CD4-positive, alpha-beta memory T cell (primary cell): Measurements from ENCODE around the gene CDC42BPB. TPM values are rescaled to one million over a fixed set of nuclear protein-coding genes. Genes with fewer than 3 reads are reported as not detected.
A peak's percentile ranks its signal among the peaks of the same experiment; 100 is the strongest.

ENCODE experiments used
- CTCF ChIA-PET: fragments of 350-600 bp; sonication (Branson Sonifier 250); formaldehyde crosslinking; loops from one replicate; lab custom pipeline; 2021; ENCODE audit warnings: inconsistent platforms; ENCODE audit not compliant: partially characterized antibody; lab: Charles Lee
- POLR2A ChIA-PET: fragments of 350-600 bp; sonication (Branson Sonifier 250); formaldehyde crosslinking; loops from one replicate; lab custom pipeline; 2021; ENCODE audit not compliant: partially characterized antibody; lab: Charles Lee
- DNase-seq, 5 donors: peaks; one replicate each; pipeline versions ENCODE4 v3.0.0 to v3.0.0-alpha.2; 2020 to 2022; ENCODE audit warnings: mixed read lengths in 1 of 5
- H3K27ac ChIP-seq: one replicate; pipeline ENCODE4 v1.7.0; 2013; ENCODE audit warnings: low read depth, low read length
- H3K27me3 ChIP-seq: 2 replicates; pipeline ENCODE4 v1.7.0; 2013; ENCODE audit warnings: mild to moderate bottlenecking, low read length, moderate library complexity; ENCODE audit not compliant: insufficient read depth
- H3K36me3 ChIP-seq: 2 replicates; pipeline ENCODE4 v1.7.0; 2013; ENCODE audit warnings: mild to moderate bottlenecking, low read length, moderate library complexity; ENCODE audit not compliant: insufficient read depth
- H3K4me1 ChIP-seq: 2 replicates; pipeline ENCODE4 v1.7.0; 2013; ENCODE audit warnings: mild to moderate bottlenecking, low read length, moderate library complexity; ENCODE audit not compliant: insufficient read depth
- H3K4me3 ChIP-seq, 2 donors: one replicate each; pipeline ENCODE4 v1.7.0; 2013; ENCODE audit warnings: low read length in 2 of 2, mild to moderate bottlenecking in 1 of 2
- H3K9me3 ChIP-seq, 2 donors: one replicate each; pipeline ENCODE4 v1.7.0; 2013; ENCODE audit warnings: low read length in 2 of 2, control low read depth in 1 of 2; ENCODE audit not compliant: control insufficient read depth in 1 of 2
- H3K27ac Mint-ChIP-seq, 7 donors: one replicate each; pipeline ENCODE4 v1.8.0; 2020 to 2021; ENCODE audit warnings: mixed read lengths in 7 of 7, mild to moderate bottlenecking in 6 of 7, inconsistent platforms in 3 of 7, moderate library complexity in 3 of 7
- H3K27me3 Mint-ChIP-seq, 2 donors: one replicate each; pipeline ENCODE4 v1.8.0; 2020 to 2021; ENCODE audit warnings: mixed read lengths in 2 of 2
- H3K36me3 Mint-ChIP-seq, 2 donors: one replicate each; pipeline ENCODE4 v1.8.0; 2020 to 2021; ENCODE audit warnings: mixed read lengths in 2 of 2, inconsistent platforms in 1 of 2, mild to moderate bottlenecking in 1 of 2
- H3K4me1 Mint-ChIP-seq, 4 donors: one replicate each; pipeline ENCODE4 v1.8.0; 2020 to 2021; ENCODE audit warnings: mixed read lengths in 4 of 4, mild to moderate bottlenecking in 1 of 4
- H3K4me3 Mint-ChIP-seq, 8 donors: one replicate each; pipeline ENCODE4 v1.8.0; 2020 to 2021; ENCODE audit warnings: mixed read lengths in 8 of 8, mild to moderate bottlenecking in 7 of 8, moderate library complexity in 6 of 8, inconsistent platforms in 3 of 8
- H3K9me3 Mint-ChIP-seq, 8 donors: one replicate each; pipeline ENCODE4 v1.8.0; 2020 to 2021; ENCODE audit warnings: mixed read lengths in 8 of 8, mild to moderate bottlenecking in 5 of 8, inconsistent platforms in 3 of 8, moderate library complexity in 1 of 8
- intact Hi-C: fragments of 100-400 bp; cut with micrococcal nuclease; formaldehyde crosslinking; loops from one replicate; pipeline ENCODE4 v1.15.1; 2023
- polyA plus RNA-seq, 2 donors: library from polyadenylated mRNA; unstranded; fragments of 300-500 nt; fragmentation: Illumina TruSeq; gene quantifications; one replicate each; pipeline ENCODE4 v1.2.3, GENCODE V29; 2021
- total RNA-seq, 2 experiments: library from RNA; stranded (reverse); gene quantifications; one replicate each; pipeline ENCODE4 v1.2.3, GENCODE V29; 2021

Gene CDC42BPB
- total and polyA plus RNA-seq, 4 experiments from 2014 or later = 0.02 to 8.4 (median 4.1) TPM

DNA sequence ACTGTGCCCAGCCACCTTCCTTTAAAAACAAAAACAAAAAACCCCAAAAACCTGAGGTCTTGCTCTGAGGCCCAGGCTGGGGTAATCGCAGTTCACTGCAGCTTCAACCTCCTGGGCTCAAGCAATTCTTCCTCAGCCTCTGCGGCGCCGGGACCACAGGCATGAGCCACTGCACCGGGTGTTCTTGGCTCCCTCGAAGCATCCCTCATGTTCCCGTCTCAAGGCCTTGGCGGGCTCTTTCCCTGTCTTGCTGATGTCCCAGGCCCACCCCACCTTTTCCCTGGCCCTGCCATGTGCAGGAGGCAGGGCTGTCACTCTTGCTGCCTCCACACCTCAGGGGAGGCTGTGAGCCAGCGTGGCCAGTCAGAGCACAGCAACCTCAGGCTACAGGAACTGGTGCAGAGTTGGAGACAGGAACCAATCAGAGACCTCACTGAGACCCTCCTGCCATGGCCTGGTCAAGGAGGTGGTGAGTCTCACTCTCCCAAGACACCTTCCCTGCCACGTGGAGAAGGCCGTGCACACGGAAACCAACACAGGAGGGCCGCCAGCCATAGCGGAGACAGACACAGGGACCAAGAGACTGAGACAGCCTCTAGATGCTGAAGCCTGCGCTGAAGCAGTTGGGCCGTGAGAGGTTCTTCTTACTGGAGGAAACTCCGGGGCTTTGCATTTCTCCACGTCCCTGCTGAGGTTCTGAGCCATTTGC, 140.8 kb downstream of the CDC42BPB start:
- Histone ChIP-seq H3K4me1 (no peaks in the 10 kb centered on the region), H3K27me3 (no peaks in the 10 kb centered on the region), H3K27ac (no peak overlapping the region), H3K9me3 (no peaks in the 10 kb centered on the region), H3K36me3 (no peaks in the 10 kb centered on the region), H3K4me3 (no peak overlapping the region)
- POLR2A ChIA-PET = no interaction called here
- no peaks in the 10 kb centered on the region for H3K9me3 Mint-ChIP-seq
- H3K27ac Mint-ChIP-seq = peak overlapping the region in 6 of 7 donors; percentile 39 to 87 (median 50)
- intact Hi-C loops = loop anchor here (5.0 kb wide), 1 partner anchor 394 kb away; no protein-coding TSS in a partner anchor
- H3K27me3 Mint-ChIP-seq = no peaks in the 10 kb centered on the region
- no peaks in the 10 kb centered on the region for H3K36me3 Mint-ChIP-seq
- DNase-seq = no peak
- CTCF ChIA-PET = interaction anchor here (2.6 to 3.2 kb wide), 3 partner anchors 143 to 222 kb away, joined by 15 to 26 read pairs (median 24); no protein-coding TSS in a partner anchor
- H3K4me1 Mint-ChIP-seq = peaks cover 0 to 1% (median 0%) of the 10 kb centered on the region in 4 donors
- H3K4me3 Mint-ChIP-seq = no peak overlapping the region

DNA sequence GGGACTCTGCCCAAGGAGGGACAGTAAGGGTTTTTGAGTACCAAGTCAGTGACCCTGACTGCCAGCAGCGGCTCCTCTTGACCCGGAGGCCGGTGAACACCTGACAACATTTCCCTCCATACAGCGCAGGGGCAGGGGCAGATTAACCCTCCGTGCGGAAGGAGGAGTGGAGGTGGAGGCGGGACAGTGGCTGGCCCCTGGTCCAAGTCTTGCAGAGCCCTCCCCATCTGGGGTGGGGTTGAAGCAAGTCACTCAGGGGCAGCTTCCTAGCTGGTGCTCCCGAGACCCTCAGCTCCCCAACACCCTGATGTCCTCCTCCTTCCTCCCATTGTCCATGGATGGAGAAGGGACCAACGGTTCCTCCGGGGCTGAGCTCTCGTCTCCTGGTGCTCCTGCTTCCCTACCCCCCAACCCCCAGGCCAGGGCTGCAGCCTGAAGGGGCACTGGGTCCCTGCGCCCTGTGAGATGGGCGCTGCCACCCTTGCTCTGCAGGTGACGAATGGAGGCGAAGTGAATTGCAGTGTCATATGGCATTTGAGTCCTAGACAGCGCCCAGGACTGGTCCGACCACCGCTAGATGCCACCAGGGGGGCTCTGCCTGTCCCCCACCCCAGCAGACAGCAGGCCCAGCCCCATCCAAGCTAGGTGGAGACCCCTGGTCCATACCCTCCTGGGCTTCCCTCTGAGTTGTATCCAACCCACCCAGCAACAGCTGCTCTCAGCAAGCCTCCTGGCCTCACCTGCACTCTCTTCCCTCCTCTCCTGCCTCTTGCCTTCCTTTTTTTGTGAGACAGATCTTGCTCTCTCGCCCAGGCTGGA, 141.8 kb downstream of the CDC42BPB start:
- no peaks in the 10 kb centered on the region for H3K4me1 ChIP-seq
- Mint-ChIP-seq H3K4me3 (no peak overlapping the region), H3K36me3 (peaks cover 0 to 7% of the 10 kb centered on the region in 2 donors), H3K9me3 (no peaks in the 10 kb centered on the region), H3K27me3 (no peaks in the 10 kb centered on the region), H3K27ac (peak overlapping the region in 1 of 7 donors; percentile 74), H3K4me1 (peaks cover 0 to 1% (median 0%) of the 10 kb centered on the region in 4 donors)
- CTCF ChIA-PET = interaction anchor here (2.6 kb wide), 1 partner anchor 221 kb away, joined by 24 read pairs; no protein-coding TSS in a partner anchor
- no peaks in the 10 kb centered on the region for H3K36me3 ChIP-seq
- POLR2A ChIA-PET = no interaction called here
- H3K27ac ChIP-seq = no peak overlapping the region
- DNase-seq = no peak
- H3K27me3 ChIP-seq = no peaks in the 10 kb centered on the region
- no peak overlapping the region for H3K4me3 ChIP-seq
- no peaks in the 10 kb centered on the region for H3K9me3 ChIP-seq
- intact Hi-C loops = loop anchor here (5.0 kb wide), 1 partner anchor 393 kb away; no protein-coding TSS in a partner anchor

DNA sequence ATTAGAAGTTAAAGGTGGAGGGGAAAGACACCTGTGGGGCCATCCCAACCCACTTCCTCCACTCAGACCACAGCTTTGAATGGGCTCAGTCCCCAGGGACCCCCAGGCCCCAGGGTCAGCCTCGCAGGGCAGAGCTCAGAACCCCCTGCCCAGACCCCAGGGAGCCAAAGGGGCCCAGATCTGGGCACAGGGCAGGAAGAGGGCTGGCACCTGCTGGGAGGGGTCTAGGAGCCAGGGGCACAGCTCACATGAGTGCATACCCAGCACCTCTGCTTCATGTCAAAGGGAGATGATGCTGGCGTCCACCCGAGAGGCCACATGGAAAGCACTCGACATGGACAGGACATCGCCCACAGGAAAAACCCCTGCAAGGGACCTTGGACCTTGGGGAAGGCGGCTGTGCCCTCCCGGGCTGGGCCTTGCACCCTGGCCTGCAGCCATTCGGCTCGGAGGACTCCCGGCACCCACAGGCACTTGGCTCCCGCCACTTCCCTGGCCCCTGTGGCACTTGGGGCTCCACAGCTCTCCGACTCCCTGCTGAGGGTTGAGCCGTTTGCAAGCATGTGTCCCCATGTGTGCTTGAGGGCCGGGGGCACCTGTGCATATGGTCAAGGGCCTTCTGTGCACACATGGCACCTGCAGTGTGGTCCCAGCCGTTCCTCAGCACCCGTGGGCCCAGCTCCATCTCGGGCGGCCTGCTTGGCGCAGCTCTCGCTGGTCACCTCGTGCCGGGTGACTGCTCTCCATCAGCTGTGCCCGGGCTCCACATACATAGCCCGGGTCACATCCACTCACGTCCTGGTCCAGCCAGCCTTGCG, 142.7 kb downstream of the CDC42BPB start:
- intact Hi-C loops = loop anchor here (5.0 kb wide), 1 partner anchor 392 kb away; no protein-coding TSS in a partner anchor
- Mint-ChIP-seq H3K36me3 (peaks cover 0 to 7% of the 10 kb centered on the region in 2 donors), H3K4me3 (no peak overlapping the region), H3K4me1 (peaks cover 0 to 1% (median 0%) of the 10 kb centered on the region in 4 donors), H3K27ac (no peak overlapping the region), H3K27me3 (no peaks in the 10 kb centered on the region), H3K9me3 (no peaks in the 10 kb centered on the region)
- no peak overlapping the region for H3K27ac ChIP-seq
- H3K4me3 ChIP-seq = no peak overlapping the region
- H3K4me1 ChIP-seq = no peaks in the 10 kb centered on the region
- no peak for DNase-seq
- POLR2A ChIA-PET = no interaction called here
- no peaks in the 10 kb centered on the region for H3K36me3 ChIP-seq
- CTCF ChIA-PET = interaction anchor here (2.6 kb wide), 1 partner anchor 220 kb away, joined by 24 read pairs; no protein-coding TSS in a partner anchor
- no peaks in the 10 kb centered on the region for H3K27me3 ChIP-seq
- no peaks in the 10 kb centered on the region for H3K9me3 ChIP-seq

DNA sequence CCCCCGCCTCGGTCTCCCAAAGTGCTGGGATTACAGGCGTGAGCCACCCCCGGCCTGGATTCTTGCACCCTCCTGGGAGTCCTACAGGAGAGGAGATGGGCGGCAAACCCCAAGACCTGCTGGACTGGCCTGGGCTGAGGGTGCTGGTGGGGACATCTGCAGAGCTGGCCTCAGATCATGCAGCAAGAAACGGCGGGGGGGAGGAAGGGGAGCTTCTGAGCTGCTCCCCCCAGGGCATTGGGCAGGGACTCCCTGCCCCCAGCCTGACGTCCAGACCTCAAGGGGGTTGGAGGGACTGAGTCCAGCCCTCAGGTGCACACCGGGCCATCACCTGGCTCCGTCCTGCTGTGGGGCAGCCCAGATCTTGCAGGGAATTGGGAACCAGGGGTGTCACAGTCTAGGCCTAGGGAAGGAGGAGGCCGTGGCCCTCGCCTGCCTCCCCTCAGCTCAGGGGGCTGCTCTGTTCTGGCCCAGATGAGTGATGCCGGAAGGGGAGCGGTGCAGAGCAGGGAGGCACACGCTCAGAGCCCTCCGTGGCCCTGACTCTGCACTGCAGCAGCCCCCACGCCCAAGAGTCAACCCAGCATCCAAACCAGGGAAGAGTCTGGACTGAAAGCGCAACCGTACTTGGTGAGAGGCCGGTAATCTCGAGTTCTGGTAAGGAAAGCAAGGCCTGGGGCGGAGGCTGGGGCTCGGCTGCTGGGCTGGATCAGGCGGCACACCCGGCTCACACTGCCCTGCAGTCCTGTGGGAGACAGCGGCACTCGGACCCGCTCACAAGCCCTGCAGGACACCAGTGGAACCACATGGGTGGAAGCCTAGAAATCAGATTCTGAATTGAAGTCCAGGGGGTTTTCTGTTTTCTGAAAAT, 143.8 kb downstream of the CDC42BPB start:
- CTCF ChIA-PET = interaction anchor here (2.6 kb wide), 1 partner anchor 219 kb away, joined by 24 read pairs; no protein-coding TSS in a partner anchor
- intact Hi-C loops = no loop called here
- no peak for DNase-seq
- Mint-ChIP-seq H3K9me3 (no peaks in the 10 kb centered on the region), H3K27me3 (no peaks in the 10 kb centered on the region), H3K4me1 (peaks cover 0 to 1% (median 0%) of the 10 kb centered on the region in 4 donors), H3K36me3 (peaks cover 0 to 8% of the 10 kb centered on the region in 2 donors), H3K27ac (peak overlapping the region in 2 of 7 donors; percentile 24 to 27), H3K4me3 (no peak overlapping the region)
- H3K36me3 ChIP-seq = no peaks in the 10 kb centered on the region
- no peak overlapping the region for H3K27ac ChIP-seq
- no peaks in the 10 kb centered on the region for H3K27me3 ChIP-seq
- no peaks in the 10 kb centered on the region for H3K4me1 ChIP-seq
- POLR2A ChIA-PET = no interaction called here
- H3K9me3 ChIP-seq = no peaks in the 10 kb centered on the region
- no peak overlapping the region for H3K4me3 ChIP-seq

DNA sequence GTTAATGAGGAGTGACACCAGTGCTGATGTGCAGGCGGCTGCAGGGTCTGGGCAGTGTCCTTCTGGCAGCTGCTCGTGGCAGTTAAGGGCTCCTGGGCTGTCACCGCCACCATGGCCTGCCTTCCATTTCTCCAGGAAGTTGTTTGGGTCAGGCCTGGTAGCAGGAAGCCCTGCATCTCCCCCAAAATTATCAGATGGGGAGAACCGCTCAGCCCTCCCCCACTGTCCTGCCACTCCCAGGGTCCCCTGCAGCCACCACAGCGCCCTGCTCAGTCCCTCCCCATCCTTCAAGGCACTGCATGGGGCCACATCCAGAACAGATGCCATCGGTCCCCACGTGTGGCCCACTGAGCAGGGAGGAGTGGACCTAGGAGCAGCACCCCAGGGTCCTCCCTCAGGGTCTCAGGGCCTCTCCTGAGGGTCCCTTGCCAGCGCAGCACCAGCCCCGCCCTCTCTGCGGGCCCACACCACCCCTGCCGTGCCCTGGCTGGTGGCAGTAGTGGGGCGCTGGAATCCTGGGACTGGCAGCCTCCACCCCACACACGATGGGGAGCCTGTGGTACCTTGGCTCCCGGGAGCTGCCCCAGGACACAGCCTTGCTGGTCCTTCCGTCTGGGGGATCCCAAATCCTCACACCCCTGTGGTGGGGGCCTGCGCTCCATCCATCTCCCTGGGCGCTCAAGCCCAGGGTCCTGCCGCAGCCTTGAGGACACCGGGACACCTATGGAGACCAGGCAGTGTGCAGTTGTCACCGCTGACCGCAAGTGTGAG, 145.2 kb downstream of the CDC42BPB start:
- CTCF ChIA-PET = no interaction called here
- POLR2A ChIA-PET = interaction anchor here (0.6 kb wide), 1 partner anchor 137 kb away, joined by 3 read pairs; no protein-coding TSS in a partner anchor
- peak overlapping the region in 1 of 7 donors; percentile 66 for H3K27ac Mint-ChIP-seq

DNA sequence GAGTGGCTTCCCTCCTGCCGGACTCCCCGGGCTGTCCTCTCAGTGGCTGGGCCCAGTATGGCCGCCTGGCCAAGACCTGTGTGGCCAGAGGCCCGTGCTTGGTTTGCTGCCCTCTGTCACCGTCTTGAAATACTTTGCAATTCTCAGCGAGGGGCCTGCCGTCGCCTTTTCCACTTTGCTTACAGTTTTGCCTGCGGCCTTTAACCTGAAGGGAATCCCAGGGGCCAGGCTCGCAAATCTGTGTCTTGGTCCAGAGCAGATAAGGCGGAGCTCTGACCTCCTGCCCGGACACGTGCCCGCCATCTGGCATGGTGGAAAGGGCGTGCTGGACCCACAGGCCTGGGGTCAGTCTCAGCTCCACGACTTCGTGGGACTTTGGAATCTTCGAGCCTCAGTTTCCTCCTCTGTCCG, 145.8 kb downstream of the CDC42BPB start:
- ChIA-PET POLR2A (no interaction called here), CTCF (no interaction called here)
- Mint-ChIP-seq H3K27me3 (no peaks in the 10 kb centered on the region), H3K9me3 (no peaks in the 10 kb centered on the region), H3K4me3 (no peak overlapping the region), H3K4me1 (peaks cover 0 to 1% (median 0%) of the 10 kb centered on the region in 4 donors), H3K36me3 (peaks cover 3 to 17% of the 10 kb centered on the region in 2 donors), H3K27ac (peak overlapping the region in 1 of 7 donors; percentile 51)
- Histone ChIP-seq H3K27me3 (no peaks in the 10 kb centered on the region), H3K4me1 (no peaks in the 10 kb centered on the region), H3K4me3 (no peak overlapping the region), H3K27ac (no peak overlapping the region), H3K9me3 (no peaks in the 10 kb centered on the region), H3K36me3 (no peaks in the 10 kb centered on the region)
- DNase-seq = no peak
- intact Hi-C loops = no loop called here

More for the DNA sequence above, 145.2 kb downstream of the CDC42BPB start:
- intact Hi-C loops = no loop called here
- Mint-ChIP-seq H3K36me3 (peaks cover 3 to 13% of the 10 kb centered on the region in 2 donors), H3K27me3 (no peaks in the 10 kb centered on the region), H3K9me3 (no peaks in the 10 kb centered on the region), H3K4me1 (peaks cover 0 to 1% (median 0%) of the 10 kb centered on the region in 4 donors), H3K4me3 (no peak overlapping the region)
- H3K9me3 ChIP-seq = no peaks in the 10 kb centered on the region
- H3K27ac ChIP-seq = no peak overlapping the region
- no peaks in the 10 kb centered on the region for H3K27me3 ChIP-seq
- no peak for DNase-seq
- no peak overlapping the region for H3K4me3 ChIP-seq
- H3K36me3 ChIP-seq = no peaks in the 10 kb centered on the region
- H3K4me1 ChIP-seq = no peaks in the 10 kb centered on the region
